ENCODE measurements around the gene SARM1. TPM values are rescaled to one million over a fixed set of nuclear protein-coding genes. Genes with fewer than 3 reads are reported as not detected.

SARM1 gene
- total and polyA plus RNA-seq, 2 of the 8 experiments (the other 6 are each of a cell fraction or from before 2014, with no cell fraction given): 5.8 to 9.2 TPM

DNA sequence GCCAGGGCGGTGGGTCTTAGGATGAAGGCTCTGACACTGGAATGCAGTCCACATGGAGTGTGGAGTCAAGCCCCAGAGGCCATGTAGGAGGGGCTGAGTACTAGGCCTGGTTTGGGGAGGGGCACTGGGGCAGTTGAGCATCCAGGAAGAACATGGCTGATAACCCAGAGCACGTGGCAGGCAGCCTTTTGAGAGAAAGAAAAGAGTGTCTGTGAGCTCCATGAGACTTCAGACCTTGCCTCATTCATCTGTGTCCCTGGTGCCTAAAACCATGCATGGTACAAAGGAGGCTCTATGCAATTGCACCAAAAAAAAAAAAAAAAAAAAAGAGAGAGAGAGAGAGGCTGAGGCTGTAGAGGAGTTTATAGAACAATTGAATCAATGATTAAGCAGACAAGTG lies 19.9 kb downstream of the SARM1 start (continued):
- TF ChIP-seq POLR2AphosphoS5 (IDR thresholded peaks at IDR 0.05; ENCODE audit: low read depth, low read length) (no peak), RNF2 (IDR thresholded peaks at IDR 0.05; ENCODE audit: borderline replicate concordance, low read depth, low read length, missing control alignments, poor library complexity, severe bottlenecking) (no peak), CREB1 (IDR thresholded peaks at IDR 0.05) (no peak), GABPA (IDR thresholded peaks at IDR 0.05; ENCODE audit: borderline replicate concordance, insufficient read depth, low read length) (no peak)
- TF ChIP-seq, protein P1, sequence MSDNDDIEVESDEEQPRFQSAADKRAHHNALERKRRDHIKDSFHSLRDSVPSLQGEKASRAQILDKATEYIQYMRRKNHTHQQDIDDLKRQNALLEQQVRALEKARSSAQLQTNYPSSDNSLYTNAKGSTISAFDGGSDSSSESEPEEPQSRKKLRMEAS (IDR thresholded peaks at IDR 0.05): no peak

Measured in H1 (cell line).